Aortic smooth muscle cell (primary cell): Measurements from ENCODE around the gene CD96. TPM values are rescaled to one million over a fixed set of nuclear protein-coding genes. Genes with fewer than 3 reads are reported as not detected.

Experiments used
- total RNA-seq: library from RNA; depleted of rRNA; stranded (reverse); fragments of >200 nt; gene quantifications from 2 replicates; pipeline ENCODE4 v1.2.3, GENCODE V29; 2014

CD96 gene, protein sequence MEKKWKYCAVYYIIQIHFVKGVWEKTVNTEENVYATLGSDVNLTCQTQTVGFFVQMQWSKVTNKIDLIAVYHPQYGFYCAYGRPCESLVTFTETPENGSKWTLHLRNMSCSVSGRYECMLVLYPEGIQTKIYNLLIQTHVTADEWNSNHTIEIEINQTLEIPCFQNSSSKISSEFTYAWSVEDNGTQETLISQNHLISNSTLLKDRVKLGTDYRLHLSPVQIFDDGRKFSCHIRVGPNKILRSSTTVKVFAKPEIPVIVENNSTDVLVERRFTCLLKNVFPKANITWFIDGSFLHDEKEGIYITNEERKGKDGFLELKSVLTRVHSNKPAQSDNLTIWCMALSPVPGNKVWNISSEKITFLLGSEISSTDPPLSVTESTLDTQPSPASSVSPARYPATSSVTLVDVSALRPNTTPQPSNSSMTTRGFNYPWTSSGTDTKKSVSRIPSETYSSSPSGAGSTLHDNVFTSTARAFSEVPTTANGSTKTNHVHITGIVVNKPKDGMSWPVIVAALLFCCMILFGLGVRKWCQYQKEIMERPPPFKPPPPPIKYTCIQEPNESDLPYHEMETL
- total RNA-seq, result under 0.01 TPM in 2 replicates

GRCh38 chr3:111541911-111542483, at the start of gene CD96:
CD96 (plus strand) TSS chr3:111542197; CDS start chr3:111542249, 52 bp downstream.

DNA sequence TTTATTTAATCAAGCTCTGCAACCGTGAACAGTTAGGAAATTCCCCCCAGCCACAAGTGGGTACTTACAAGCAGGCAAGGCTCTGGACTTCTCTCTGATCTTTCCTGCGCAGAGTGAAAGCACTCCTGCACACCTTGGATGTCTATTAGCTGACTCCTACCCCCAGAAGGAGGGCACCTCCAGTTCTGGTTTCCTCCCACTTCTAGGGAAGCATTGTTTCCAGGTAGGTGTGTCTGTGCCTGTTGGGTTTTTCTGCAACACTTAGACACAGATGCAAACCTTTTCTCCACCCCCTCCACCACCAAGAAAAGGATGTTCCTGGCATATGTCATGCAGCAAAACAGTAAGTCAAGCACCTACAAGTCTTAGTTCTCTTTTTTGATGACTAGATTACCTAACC, 53.2 kb downstream of the CD96 start, which contains the start of gene ZBED2:
TSS of gene ZBED2 (minus strand) at position 115 of the 400 bp plus-strand sequence. CDS start 1,145 bp downstream, outside the sequence.

Other genes with a start within 250 kb of the CD96 start
- 0.12 and 0.13 TPM in 2 replicates for gene ZBED2, start 53.1 kb downstream of the CD96 start, total RNA-seq
- 1.4 and 4.5 TPM in 2 replicates for gene PLCXD2, start 132.5 kb downstream of the CD96 start, total RNA-seq